HG02870 (cell line): Measurements from ENCODE around the gene FAM131C.

ENCODE experiments used
- ATAC-seq: cut with Tn5 transposase; IDR thresholded peaks from one replicate; pipeline ENCODE4 v1.9.1; 2021; ENCODE audit warnings: mild to moderate bottlenecking, moderate library complexity; ENCODE audit not compliant: unreplicated experiment

Gene FAM131C

GRCh38 chr1:16017461-16018303 is 55.8 kb downstream of the FAM131C start, which contains the start of gene HSPB7:
TSS of gene HSPB7 (minus strand) at chr1:16018043. CDS start at chr1:16017963, 80 bp downstream.
- ATAC-seq = no peak

DNA sequence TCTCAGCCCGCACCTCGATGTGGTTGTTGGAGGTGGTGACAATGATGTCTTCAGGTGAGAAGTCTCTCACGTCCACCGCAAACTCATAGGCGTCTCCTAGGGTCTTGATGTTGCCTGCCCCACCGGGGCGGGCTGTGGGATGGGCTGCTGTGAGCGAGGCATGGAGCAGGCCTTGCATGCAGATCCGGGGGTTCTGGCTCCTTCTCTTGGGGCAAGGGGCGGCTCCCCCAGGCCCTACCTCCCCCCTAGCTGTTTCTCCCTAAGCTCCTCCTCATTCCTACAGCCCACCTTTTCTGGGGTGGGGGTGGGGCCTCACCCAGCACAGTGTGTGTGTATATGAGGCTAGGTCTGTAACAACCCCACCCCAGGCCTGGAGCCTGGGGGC is 56.4 kb downstream of the FAM131C start:
- ATAC-seq = no peak

DNA sequence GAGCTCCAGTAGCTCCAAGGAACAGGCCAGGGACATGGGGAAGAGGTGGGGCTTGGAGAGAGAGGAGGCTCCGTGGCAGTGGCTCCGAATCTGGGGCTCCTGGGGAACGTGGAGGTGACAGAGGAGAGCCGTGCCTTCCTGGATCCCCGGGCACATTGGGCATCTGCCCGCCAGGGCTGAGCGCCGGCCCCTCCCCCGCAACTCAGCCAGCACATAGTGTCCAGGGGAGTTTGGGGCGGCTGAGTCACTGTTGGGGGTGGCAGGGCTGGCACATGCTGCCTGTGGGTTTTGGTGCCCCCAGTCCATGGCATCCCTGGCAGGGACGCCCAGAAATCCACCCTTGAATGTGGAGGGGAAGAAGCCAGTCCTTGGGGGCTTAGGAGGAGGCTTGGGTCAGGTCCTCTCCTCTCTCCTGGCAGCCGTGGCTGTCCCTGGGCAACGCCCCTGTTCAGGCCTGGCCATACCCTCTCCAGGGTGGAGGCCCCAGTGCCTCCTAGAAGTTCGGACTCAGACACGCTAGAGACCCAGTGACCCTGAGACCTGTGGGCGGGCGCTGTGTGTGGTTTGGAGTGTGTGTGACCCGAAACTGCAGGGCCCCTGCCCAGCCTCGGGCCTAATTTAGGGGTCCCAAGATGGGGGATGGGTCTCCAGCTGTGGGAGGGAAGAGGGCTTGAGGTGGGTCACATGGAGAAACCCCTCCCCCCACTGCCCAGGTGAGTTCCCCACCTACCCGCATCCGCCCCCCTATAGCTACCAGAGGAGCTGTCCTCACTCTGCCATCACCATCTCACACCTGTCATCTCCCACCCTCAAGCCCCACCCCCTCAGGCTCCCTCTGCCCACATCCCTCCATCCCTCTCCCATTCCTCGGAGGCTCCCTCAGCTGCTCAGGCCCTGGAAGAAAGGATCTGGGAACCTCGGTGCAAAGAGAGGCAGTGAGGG is 57.2 kb downstream of the FAM131C start:
- ATAC-seq = no peak

DNA sequence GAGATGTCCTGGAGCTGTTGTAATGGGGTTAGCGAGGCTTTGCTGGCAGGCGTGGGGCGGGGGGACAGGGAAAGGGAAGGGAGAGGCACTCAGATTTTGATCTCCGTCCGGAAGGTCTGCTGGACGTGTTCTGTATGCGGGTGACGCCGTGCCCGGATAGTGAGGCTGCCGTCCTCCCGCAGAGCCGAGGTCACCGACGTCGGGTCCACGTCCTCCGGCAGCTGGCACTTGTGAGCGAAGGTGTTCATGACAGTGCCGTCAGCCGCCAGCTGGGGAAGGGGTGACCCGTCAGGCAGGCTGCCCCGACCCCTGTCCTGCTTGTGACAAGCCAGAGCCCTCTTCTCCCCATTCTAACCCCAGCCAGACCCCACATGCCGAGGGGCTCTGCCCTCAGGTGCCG is 58.0 kb downstream of the FAM131C start:
- ATAC-seq = no peak

- ATAC-seq = no peak
These were observed 58.7 kb downstream of the FAM131C start for GRCh38 chr1:16014509-16015482.

DNA sequence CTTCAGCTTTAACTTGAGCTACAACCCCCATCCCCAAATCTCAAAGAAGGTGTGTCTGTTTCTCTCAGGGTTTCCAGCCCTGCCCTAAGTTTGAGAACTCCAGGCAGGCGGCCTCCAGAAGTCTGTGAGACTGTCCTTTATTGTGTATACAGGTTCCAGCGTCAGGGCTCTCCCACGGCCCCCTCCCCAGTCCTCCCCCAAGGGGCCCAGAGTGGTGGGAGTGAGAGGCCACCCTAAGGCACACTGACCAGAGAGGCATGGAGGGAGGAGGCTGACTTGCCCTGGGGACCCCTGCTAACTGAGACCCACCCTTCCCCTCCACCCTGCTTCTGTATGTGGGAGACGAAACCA is 59.6 kb downstream of the FAM131C start:
- ATAC-seq = no peak

DNA sequence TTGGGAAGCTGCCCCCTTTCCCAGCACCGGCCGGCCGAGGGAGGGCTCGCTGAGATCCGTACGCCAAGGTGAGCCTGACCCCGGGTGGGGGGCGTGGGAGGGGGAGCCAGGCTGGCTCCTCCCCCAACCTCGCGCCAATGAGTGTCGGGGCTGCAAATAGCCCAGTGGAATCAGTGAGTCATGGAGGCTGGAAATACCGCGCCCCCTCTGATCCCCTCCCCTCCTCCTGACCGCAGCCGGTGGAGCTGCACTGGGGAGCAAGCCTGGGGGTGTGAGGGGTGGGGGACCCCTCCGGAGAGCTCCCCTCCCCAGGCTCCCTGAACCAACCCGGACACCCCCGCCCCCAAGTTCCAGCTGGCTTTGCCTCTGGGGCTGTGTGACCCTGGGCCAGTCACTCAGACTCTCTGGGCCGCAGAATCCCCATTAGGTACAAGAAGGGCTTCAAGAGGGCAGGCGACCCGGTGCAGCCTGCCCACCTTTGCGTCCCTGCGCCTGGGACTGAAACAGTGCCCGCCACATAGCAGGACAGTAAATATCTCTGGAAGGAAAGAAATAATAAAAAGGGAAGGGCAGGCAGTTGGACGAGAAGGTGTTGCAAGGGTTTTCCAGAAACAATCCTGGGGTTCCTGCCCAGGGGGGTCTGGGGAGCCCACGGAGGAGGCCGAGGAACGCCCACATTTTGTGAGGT is 60.1 kb downstream of the FAM131C start:
- no peak for ATAC-seq

GRCh38 chr1:16012590-16013219 is 60.7 kb downstream of the FAM131C start:
- no peak for ATAC-seq

GRCh38 chr1:16011936-16012589 is 61.4 kb downstream of the FAM131C start:
- ATAC-seq = no peak

- ATAC-seq = no peak
These were observed 62.6 kb downstream of the FAM131C start for GRCh38 chr1:16010837-16011236.

DNA sequence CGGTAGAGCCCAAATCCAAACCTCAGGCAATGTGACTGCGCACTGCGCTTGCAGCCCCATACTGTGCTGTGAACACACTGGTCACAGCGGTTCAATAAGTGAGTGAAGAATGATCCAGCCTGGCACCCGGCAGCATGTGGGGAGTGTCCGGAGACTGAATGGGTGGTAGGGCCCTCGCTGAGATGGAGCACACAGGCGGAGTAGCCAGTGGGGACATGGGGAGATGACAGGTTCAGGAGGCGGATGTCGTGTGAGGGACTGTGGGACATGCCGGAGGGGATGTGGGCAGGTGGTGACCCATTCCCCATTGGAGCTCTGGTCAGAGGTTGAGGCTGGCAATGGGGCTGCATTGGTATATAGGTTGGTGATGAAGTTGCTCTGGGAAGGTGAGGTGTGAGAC is 63.8 kb downstream of the FAM131C start:
- ATAC-seq = no peak

DNA sequence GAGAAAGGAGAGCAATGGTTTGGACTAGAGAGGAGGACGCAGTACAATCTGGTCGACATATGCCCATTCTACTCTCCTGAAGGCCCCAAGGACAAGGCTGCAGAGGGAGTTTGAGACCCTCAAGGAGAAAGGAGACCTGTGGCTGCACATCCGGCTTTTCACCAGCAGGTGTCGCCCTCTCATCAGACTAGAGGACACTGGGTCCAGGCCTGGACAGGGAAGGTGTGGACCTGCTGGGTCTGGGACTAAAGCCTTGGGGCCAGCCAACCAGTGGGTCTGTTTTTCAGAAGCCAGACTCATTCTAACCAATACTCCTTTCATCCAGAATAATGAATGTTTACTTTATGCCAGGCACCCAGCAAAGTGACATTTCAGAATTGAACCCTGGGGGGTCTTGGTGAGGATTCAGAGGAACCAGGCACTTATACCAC is 64.4 kb downstream of the FAM131C start:
- no peak for ATAC-seq
